HG02610 (cell line): Measurements from ENCODE around the gene KSR2.
"Not testable (repeated sequence)": the region's sequence is repeated elsewhere in the genome, so short reads cannot be mapped to it uniquely, and the experiment has no call there.

Experiments
- ATAC-seq: cut with Tn5 transposase; IDR thresholded peaks from one replicate; pipeline ENCODE4 v1.9.1; 2021; ENCODE audit warnings: mild to moderate bottlenecking, moderate library complexity; ENCODE audit not compliant: unreplicated experiment

Gene KSR2

GRCh38 chr12:117968826-117969659 is at the start of gene KSR2:
TSS of gene KSR2 (minus strand) at chr12:117968990. CDS start at chr12:117968255, 735 bp downstream.
- ATAC-seq: peak; percentile 64

- no peak for ATAC-seq
These were observed 49.1 kb upstream of the KSR2 start for GRCh38 chr12:118017926-118018325.

GRCh38 chr12:118016424-118017264 is 47.9 kb upstream of the KSR2 start, which contains the start of gene RFC5:
TSS of gene RFC5 (plus strand) at chr12:118016703. CDS start at chr12:118016828, 125 bp downstream.
- peak; percentile 97 for ATAC-seq

DNA sequence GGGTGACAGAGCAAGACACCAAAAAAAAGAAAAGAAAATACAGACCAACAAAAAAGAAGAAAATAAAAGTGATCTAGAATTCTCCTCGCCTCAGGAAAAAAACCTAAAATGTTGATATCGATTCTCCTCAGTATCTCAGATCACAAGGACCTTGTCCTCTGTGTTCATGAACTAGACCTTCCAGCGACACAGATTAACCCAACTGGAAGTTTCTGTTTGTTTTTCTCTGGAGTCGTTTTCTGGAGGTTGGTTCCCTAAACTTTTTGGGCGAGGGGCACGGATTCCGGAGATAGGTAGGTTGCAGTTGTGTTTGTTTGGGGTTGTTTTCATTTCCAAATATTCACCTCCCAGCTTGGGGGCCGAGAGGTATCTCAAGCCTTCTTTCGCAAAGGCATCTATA is 47.2 kb upstream of the KSR2 start:
- ATAC-seq: no peak

DNA sequence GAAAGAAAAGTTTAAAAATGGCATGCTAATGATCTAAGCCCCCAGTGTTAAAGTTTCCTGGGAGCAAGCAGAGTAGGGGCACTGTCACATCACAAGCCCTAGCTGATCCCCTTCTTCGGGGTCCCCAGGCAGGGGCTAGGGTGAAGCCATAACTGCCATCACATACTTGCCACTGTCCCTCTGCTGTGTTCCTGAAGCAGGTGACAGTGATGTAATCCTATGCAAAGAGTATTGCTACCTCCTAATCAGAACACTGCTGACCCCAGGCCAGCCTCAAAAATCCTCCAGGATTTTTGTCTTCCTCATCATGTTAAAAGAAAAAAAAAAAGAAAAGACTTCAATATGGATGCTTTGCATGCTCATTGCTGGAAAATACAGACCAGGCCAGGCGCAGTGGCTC is 46.5 kb upstream of the KSR2 start:
- ATAC-seq: no peak

DNA sequence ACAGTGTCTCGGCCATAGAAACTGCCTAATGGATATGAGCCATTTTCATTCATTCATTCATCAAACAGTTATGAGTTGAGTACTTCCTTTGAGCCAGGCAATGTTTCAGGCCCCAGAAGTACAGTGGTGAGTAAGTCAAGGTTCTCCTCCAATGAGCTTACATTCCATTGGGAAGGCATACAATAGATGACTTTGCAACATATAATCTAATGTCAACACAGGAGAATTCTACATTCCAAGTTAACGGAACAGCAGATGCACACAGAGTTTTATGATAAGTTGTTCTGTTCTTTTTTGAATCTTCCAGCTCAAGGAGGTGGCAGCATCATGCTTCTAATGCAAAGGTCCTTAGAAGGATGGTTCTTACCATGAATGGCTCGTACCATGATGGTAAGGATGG is 44.5 kb upstream of the KSR2 start:
- no peak for ATAC-seq

DNA sequence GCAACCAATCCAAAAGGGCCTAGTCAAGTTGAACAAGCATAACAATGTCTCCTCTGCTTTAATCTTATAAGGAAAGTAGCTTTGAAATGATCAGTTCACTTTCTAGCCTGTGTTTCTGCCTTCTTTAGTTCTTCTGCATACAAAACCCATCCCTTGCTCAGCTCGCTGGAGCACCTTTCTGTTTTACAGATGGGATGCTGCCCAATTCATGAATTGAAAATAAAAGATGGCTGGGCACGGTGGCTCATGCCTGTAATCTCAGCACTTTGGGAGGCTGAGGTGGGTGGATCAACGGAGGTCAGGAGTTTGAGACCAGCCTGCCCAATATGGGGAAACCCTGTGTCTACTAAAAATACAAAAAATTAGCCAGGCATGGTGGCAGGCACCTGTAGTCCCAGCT is 43.2 kb upstream of the KSR2 start:
- ATAC-seq: no peak

DNA sequence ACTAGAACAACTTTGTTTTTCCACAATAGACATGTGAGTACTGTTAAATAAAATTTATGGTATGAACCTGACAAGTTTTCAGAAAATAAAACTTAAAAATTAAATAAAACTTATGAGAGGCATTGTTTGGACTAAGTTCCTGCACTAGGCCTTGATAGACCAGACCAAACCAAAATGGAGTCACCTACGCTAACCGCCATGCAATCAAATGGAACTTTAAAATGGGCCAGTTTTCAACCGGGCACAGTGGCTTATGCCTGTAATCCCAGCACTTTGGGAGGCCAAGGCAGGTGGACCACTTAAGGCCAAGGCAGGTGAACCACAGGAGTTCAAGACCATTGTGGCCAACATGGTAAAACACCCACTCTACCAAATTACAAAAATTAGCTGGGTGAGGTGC is 42.6 kb upstream of the KSR2 start:
- ATAC-seq: no peak

DNA sequence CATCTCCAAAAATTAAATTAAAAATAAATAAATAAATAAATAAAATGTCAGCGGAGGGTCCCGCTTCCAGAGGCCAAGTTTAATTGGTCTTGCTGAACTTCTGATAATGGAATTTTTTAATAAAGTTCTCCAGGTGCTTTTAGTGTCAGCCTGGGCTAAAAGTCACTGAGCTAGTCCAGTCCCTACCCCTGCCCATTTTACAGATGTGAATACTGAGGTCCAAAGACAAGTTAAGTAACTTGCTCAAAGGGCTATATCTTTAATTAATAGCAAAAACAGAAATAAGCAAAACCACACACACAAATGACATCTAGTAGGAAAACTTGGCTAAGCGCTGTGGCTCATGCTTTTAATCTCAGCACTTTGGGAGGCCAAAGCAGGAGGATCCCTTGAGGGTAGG is 42.1 kb upstream of the KSR2 start:
- no peak for ATAC-seq

GRCh38 chr12:117999806-118000205 is 31.0 kb upstream of the KSR2 start:
- not testable (repeated sequence) for ATAC-seq

DNA sequence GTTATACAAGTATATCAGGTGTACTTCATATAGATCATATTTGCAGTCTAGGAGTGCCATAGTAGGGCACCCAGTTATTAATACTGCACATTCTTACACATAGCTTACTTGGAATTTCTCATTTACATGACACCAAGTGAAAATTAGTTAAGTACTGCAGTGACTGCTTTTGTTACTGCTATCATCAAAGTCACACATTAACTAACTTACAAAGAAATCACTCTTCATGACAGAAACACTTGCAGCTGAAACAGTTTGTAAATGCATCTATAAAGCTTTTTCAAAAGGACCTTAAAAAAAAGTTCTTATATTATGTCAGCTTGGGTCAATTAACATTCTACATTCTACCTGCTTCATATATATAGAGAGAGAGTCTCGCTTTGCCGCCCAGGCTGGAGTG is 29.9 kb upstream of the KSR2 start:
- no peak for ATAC-seq

DNA sequence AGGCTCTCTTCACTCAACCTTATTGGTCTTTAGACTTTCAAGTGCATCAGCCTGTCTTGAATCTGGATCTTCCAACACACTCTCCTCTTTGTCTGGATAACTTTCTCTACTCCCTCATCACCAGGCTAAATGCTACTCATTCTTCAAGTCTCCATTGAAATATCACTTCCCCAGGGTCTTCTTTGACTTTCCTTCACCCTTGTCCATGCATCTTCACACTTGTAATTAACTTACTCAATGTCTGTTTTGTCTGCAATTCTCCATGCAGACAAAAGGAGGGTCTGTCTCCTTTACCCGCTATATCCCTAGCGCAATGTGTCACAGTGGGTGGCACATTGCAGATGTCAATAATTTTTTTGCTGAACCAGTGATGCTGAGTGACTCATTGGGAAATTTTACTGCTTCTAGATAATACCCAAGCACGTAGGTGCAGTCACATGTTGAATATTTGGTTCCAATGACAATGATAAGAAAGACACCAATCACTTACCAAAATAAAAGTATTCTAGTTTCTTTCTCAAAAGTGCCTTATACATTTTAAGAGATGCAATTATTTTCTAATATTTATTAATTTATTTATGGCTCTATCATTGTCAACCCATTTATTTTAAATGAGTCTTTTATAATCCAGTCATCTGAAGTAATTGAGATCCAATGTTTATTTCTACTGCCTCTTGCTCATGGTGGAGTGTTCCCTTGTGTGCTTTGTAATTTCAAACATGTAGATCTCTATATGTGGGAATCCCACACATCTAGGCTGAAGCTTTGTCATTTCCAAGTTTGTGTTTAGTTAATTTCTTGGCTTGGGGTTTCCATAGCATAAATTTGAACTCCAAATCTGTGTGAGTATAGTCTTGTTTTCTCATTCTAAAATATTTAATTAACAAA is 26.0 kb upstream of the KSR2 start:
- no peak for ATAC-seq

- ATAC-seq: no peak
These were observed 18.1 kb upstream of the KSR2 start for GRCh38 chr12:117986705-117987469.

GRCh38 chr12:117985182-117985581 is 16.4 kb upstream of the KSR2 start:
- ATAC-seq: no peak

DNA sequence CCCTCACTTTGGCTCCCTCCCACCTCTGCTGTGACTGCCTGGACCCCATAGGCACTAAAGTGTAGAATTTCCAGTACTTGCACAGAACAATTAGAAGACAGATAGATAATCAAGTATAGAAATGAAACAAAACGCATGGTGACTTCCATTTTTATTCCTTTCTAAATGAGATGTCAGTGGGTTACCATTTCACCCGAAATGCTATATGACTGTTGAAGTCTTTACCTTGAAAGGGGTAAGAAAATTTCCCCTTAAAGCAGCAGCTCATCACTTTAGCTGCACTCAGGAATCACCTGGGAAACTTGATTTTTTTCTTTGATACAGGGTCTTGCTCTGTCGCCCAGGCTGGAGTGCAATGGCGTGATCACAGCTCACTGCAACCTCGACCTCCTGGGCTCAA is 12.5 kb upstream of the KSR2 start:
- ATAC-seq: no peak

- no peak for ATAC-seq
These were observed 11.8 kb upstream of the KSR2 start for GRCh38 chr12:117980616-117981015.

GRCh38 chr12:117977373-117977772 is 8.6 kb upstream of the KSR2 start:
- ATAC-seq: no peak

DNA sequence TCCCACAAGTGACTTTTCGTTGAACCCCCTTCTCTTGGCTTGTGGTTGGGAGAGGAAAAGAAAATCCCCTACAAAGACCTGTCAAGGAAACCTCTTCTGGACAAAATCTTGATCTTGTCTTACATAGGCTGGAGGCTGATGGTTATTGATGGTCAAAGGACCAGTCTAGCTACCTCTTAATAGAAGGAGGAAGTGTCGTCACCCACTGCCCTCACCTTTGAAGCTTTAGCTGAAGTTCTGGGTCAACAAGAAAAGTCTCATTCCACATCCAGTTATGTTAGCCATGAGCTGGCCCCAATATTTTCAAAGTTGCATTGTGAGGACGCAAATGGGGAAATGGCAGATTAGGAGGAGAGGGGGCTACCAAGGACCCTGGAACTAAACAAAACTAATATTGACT is 6.2 kb upstream of the KSR2 start:
- no peak for ATAC-seq

DNA sequence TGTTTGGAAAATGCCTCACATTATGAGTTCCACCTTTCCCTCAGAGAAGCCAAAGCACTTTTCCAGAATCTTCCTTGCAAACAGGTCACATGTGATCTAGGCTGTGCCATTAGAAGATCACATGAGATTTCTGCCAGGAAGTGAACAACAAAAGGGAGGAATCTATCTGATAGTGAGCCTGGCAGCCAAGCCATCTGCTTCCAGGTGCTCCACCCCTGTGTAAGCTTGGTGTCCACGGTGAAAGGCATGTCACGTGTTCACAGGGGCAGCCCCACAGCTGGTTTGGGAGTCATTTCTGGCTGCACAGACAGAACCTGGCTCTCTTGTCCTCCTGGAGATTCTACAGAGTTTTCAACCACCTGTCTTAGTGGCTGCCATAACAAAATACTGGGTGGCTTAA is 3.5 kb upstream of the KSR2 start:
- ATAC-seq: no peak

DNA sequence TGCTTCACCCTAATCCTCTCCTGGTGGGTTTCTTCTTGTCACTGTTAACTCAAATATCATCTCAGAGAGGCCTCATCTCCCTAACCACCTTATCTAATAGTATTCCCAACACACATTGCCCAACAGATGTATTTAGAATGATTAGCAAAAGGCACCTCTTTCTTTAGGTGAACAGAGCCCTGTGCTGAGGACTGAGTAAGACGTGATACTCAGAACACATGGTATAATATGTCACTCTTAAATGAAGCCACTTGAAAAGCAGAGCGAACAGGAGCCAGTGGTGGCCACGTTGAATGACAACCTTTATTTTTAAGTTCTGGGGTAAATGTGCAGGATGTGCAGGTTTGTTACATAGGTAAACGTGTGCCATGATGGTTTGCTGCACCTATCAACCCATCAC is 1.5 kb upstream of the KSR2 start:
- no peak for ATAC-seq
